GM12878 (cell line): ENCODE data around the gene SLX4IP. TPM values are rescaled to one million over a fixed set of nuclear protein-coding genes. Genes with fewer than 3 reads are reported as not detected.

Experiments
- ATAC-seq: fragments of 200-7000 bp; cut with Tn5 transposase; 3 replicates; pipeline ENCODE4 v1.9.1; 2020; ENCODE audit warnings: mild to moderate bottlenecking, moderate library complexity
- Bru-seq: library from RNA; stranded (reverse); fragments of 400-500 nt; gene quantifications from one replicate; lab custom pipeline; 2021; lab: Mats Ljungman, UMichigan
- BruChase-seq, 2 experiments: library from RNA; stranded (reverse); fragments of 400-500 nt; gene quantifications; one replicate each; lab custom pipeline; 2021; lab: Mats Ljungman, UMichigan
- BruUV-seq: library from RNA; stranded (reverse); fragments of 400-500 nt; replicated peaks from 2 replicates; lab custom pipeline; 2021; lab: Mats Ljungman, UMichigan
- CTCF ChIA-PET: fragments of 300-600 bp; sonication (Branson Sonifier 250); formaldehyde crosslinking; extraction: SDS; loops from one replicate; lab custom pipeline; 2021; ENCODE audit warnings: inconsistent platforms; lab: Yijun Ruan, JAX
- POLR2A ChIA-PET: fragments of 350-600 bp; formaldehyde crosslinking; extraction: SDS; loops from one replicate; lab custom pipeline; 2021; ENCODE audit warnings: inconsistent platforms; lab: Charles Lee
- RAD21 ChIA-PET: fragments of 300-600 bp; sonication (Branson Sonifier 250); formaldehyde crosslinking; loops from one replicate; lab custom pipeline; 2023; ENCODE audit warnings: antibody characterized with exemption; ENCODE audit not compliant: unreplicated experiment; lab: Charles Lee
- SMC1A ChIA-PET: fragments of 300-600 bp; sonication (Branson Sonifier 250); formaldehyde crosslinking; loops from one replicate; lab custom pipeline; 2023; ENCODE audit not compliant: unreplicated experiment, uncharacterized antibody; lab: Charles Lee
- DNase-seq: peaks from one replicate; pipeline ENCODE4 v3.0.0-alpha.2; 2011; ENCODE audit warnings: low read depth, low spot score
- FAIRE-seq: peaks from 3 replicates; lab custom pipeline; 2011; peaks lifted over from hg19 to GRCh38; lab: Jason Lieb, UNC
- H2AFZ ChIP-seq: 2 replicates; pipeline ENCODE4 v1.6.0; 2011; ENCODE audit warnings: low read depth, low read length, control low read depth; ENCODE audit not compliant: control insufficient read depth
- H3K27ac ChIP-seq: 2 replicates; pipeline ENCODE4 v1.5.1; 2011; ENCODE audit warnings: control low read depth; ENCODE audit not compliant: control insufficient read depth, insufficient read depth
- H3K27me3 ChIP-seq, 2 experiments: replicated peaks in 1 of 2; 2 replicates each; pipeline versions ENCODE4 v1.6.0 to v1.6.1; 2011; ENCODE audit warnings: low read length in 1 of 2; ENCODE audit not compliant: control insufficient read depth in 2 of 2, insufficient read depth in 2 of 2
- H3K36me3 ChIP-seq, 2 experiments: 2 replicates each; pipeline ENCODE4 v1.5.1; 2011; ENCODE audit warnings: low read length in 1 of 2; ENCODE audit not compliant: control insufficient read depth in 2 of 2, insufficient read depth in 2 of 2
- H3K4me1 ChIP-seq: 2 replicates; pipeline ENCODE4 v1.6.1; 2011; ENCODE audit warnings: mild to moderate bottlenecking, low read length, moderate library complexity, mixed read lengths; ENCODE audit not compliant: control insufficient read depth, insufficient read depth
- H3K4me2 ChIP-seq: 2 replicates; pipeline ENCODE4 v1.6.0; 2011; ENCODE audit warnings: control low read depth; ENCODE audit not compliant: control insufficient read depth, insufficient read depth
- H3K4me3 ChIP-seq: fragments of 200-600 bp; sonication (generic); 2 replicates; pipeline ENCODE4 v1.5.1; 2016
- H3K79me2 ChIP-seq: 2 replicates; pipeline ENCODE4 v1.6.0; 2011; ENCODE audit warnings: low read length; ENCODE audit not compliant: control insufficient read depth, insufficient read depth
- H3K9ac ChIP-seq: 2 replicates; pipeline ENCODE4 v1.8.0; 2011; ENCODE audit warnings: low read length, control low read depth, mixed read lengths; ENCODE audit not compliant: control insufficient read depth, insufficient read depth
- H3K9me3 ChIP-seq: replicated peaks from 3 replicates; pipeline ENCODE4 v1.5.1; 2011; ENCODE audit warnings: mild to moderate bottlenecking, low read length; ENCODE audit not compliant: control insufficient read depth, insufficient read depth
- H4K20me1 ChIP-seq: 2 replicates; pipeline ENCODE4 v1.6.0; 2011; ENCODE audit not compliant: control insufficient read depth, insufficient read depth
- E4F1 ChIP-seq: fragments of 450-650 bp; IDR thresholded peaks from 2 replicates; pipeline ENCODE4 v1.6.1; 2018; ENCODE audit warnings: borderline replicate concordance, mild to moderate bottlenecking; ENCODE audit not compliant: partially characterized antibody
- HDGF ChIP-seq: fragments of 450-650 bp; IDR thresholded peaks from 2 replicates; pipeline ENCODE4 v1.6.1; 2016; ENCODE audit warnings: antibody characterized with exemption
- IRF4 ChIP-seq: IDR thresholded peaks from 2 replicates; pipeline ENCODE4 v1.6.1; 2011; ENCODE audit warnings: low read depth, low read length
- POLR2A ChIP-seq: IDR thresholded peaks from 2 replicates; pipeline ENCODE4 v1.6.1; 2011; ENCODE audit warnings: low read depth, mild to moderate bottlenecking, low read length
- RCOR1 ChIP-seq: conservative IDR thresholded peaks from 2 replicates; pipeline ENCODE4 v1.6.1; 2012; ENCODE audit warnings: low read depth, low read length, improper control_type of control experiment
- RELA ChIP-seq: fragments of 450-650 bp; IDR thresholded peaks from 2 replicates; pipeline ENCODE4 v1.8.0; 2014; ENCODE audit warnings: borderline replicate concordance; ENCODE audit not compliant: partially characterized antibody
- YBX1 ChIP-seq: fragments of 450-650 bp; IDR thresholded peaks from 2 replicates; pipeline ENCODE4 v1.6.1; 2016; ENCODE audit warnings: antibody characterized with exemption
- WGBS: methylation state at CpG from one replicate; pipeline ENCODE4 v1.1.6; 2016; ENCODE audit warnings: low lambda C conversion rate; ENCODE audit not compliant: insufficient replicate concordance, insufficient coverage; ENCODE audit errors: missing lambda C conversion rate; 5-methylcytosine and 5-hydroxymethylcytosine counted together
- in situ Hi-C: fragments of 300-500 bp; cut with MboI; formaldehyde crosslinking; loops from 9 replicates; pipeline ENCODE4 v1.14.3; 2018; ENCODE audit warnings: mixed read lengths
- intact Hi-C: fragments of 100-400 bp; cut with micrococcal nuclease; formaldehyde crosslinking; loops from one replicate; pipeline ENCODE4 v1.14.2; 2022; ENCODE audit not compliant: unreplicated experiment
- long read RNA-seq, 2 experiments: library from polyadenylated mRNA; unstranded; transcript quantifications; one replicate each; pipeline ENCODE4 v2.0.0, GENCODE V29; 2019 to 2020
- polyA minus RNA-seq, 3 experiments: library from RNA; depleted of rRNA, polyadenylated mRNA; stranded (reverse); fragments of >200 nt; gene quantifications; 2 replicates each; pipeline ENCODE4 v1.2.3, GENCODE V29; 2011
- polyA plus RNA-seq, 11 experiments: library from polyadenylated mRNA; depleted of rRNA in 4 of 11; unstranded in 6 of 11; stranded (reverse) in 5 of 11; fragments of >200 nt; fragmentation: Nextera tagmentation in 4 of 11; fragmentation: Illumina TruSeq in 1 of 11; extraction: Ambion mirVana in 4 of 11; extraction: Trizol in 1 of 11; gene quantifications; 1 replicate in 1 of 11; 2 replicates in 10 of 11; pipeline versions ENCODE4 v1.2.1 to v1.2.3, GENCODE V29; 2011 to 2016; ENCODE audit warnings: inconsistent platforms in 2 of 11, missing spikeins in 2 of 11, low read depth in 1 of 11
- total RNA-seq, 4 experiments: library from RNA; depleted of rRNA in 3 of 4; stranded (reverse); fragments of >200 nt in 3 of 4; fragmentation: Illumina TruSeq in 1 of 4; extraction: Trizol in 1 of 4; gene quantifications; 2 replicates each; pipeline versions ENCODE4 v1.2.1 to v1.2.3, GENCODE V29; 2013 to 2021
- TF ChIP-seq, protein P1 (sequence below): IDR thresholded peaks from 2 replicates; pipeline ENCODE4 v1.6.1; 2012; ENCODE audit warnings: low read depth, low read length, improper control_type of control experiment
- TF ChIP-seq, protein P2 (sequence below): IDR thresholded peaks from 2 replicates; pipeline ENCODE4 v1.6.1; 2011; ENCODE audit warnings: low read depth, mild to moderate bottlenecking, low read length, moderate library complexity, borderline replicate concordance; ENCODE audit errors: extremely low read depth
- TF ChIP-seq, protein P3 (sequence below): fragments of 450-650 bp; conservative IDR thresholded peaks from 2 replicates; pipeline ENCODE4 v1.6.1; 2017; ENCODE audit warnings: mild to moderate bottlenecking, moderate library complexity

Gene SLX4IP
- 20.4 and 21.8 TPM in 2 replicates for total RNA-seq (2013; cell fraction: nucleolus; rRNA removed)
- total RNA-seq (2014; rRNA removed) (5.7 and 6.4 TPM in 2 replicates), total RNA-seq (2014; rRNA removed; fragmentation: Illumina TruSeq; extraction: Trizol) (6.9 and 7.1 TPM in 2 replicates), total RNA-seq (2021) (5.9 and 6.4 TPM in 2 replicates), polyA plus RNA-seq (2011; rRNA removed) (6.7 and 8.6 TPM in 2 replicates), polyA plus RNA-seq (2014; fragmentation: Illumina TruSeq; extraction: Trizol) (3.6 and 6.3 TPM in 2 replicates), polyA plus RNA-seq (2014; fragmentation: Nextera tagmentation; extraction: Ambion mirVana) (1 to 10 TPM; 3.0 to 8.0 TPM), polyA plus RNA-seq (2014; rRNA removed) (2.2 TPM in 2 replicates), polyA plus RNA-seq (2016; fragmentation: Nextera tagmentation; extraction: Ambion mirVana) (10 to 100 TPM; 10.1 to 11.0 TPM), polyA minus RNA-seq (2011; rRNA and poly(A)+ RNA removed) (19.2 and 19.5 TPM in 2 replicates), Bru-seq, nascent RNA (percentile 60 among the genes with signal in this experiment), BruChase-seq, experiment 1, labeled RNA remaining after a 6-hour chase (percentile 63 among the genes with signal in this experiment), BruChase-seq, experiment 2, labeled RNA remaining after a 2-hour chase (percentile 64 among the genes with signal in this experiment)
- 2.0 TPM for polyA plus RNA-seq (2011; ENCODE audit: low read depth)
- polyA plus RNA-seq (2011; cell fraction: cytosol; rRNA removed): 3.7 and 4.1 TPM in 2 replicates
- polyA plus RNA-seq (2011; cell fraction: nucleus; rRNA removed): 13.6 and 14.2 TPM in 2 replicates
- 3.3 and 3.9 TPM in 2 replicates for polyA plus RNA-seq (2012)
- polyA minus RNA-seq (2011; cell fraction: cytosol; rRNA and poly(A)+ RNA removed): 7.4 and 8.1 TPM in 2 replicates
- polyA minus RNA-seq (2011; cell fraction: nucleus; rRNA and poly(A)+ RNA removed): 10.5 and 13.4 TPM in 2 replicates
- long read RNA-seq, experiment 1, full-length matches to known transcripts: 3 of 26 reads
- long read RNA-seq, experiment 1, partial matches to known transcripts: 1 of 26 reads
- long read RNA-seq, experiment 1, other reads (novel, unspliced or antisense): 22 of 26 reads
- long read RNA-seq, experiment 2, full-length matches to known transcripts: 41 of 99 reads
- long read RNA-seq, experiment 2, partial matches to known transcripts: 3 of 99 reads
- long read RNA-seq, experiment 2, other reads (novel, unspliced or antisense): 55 of 99 reads

DNA sequence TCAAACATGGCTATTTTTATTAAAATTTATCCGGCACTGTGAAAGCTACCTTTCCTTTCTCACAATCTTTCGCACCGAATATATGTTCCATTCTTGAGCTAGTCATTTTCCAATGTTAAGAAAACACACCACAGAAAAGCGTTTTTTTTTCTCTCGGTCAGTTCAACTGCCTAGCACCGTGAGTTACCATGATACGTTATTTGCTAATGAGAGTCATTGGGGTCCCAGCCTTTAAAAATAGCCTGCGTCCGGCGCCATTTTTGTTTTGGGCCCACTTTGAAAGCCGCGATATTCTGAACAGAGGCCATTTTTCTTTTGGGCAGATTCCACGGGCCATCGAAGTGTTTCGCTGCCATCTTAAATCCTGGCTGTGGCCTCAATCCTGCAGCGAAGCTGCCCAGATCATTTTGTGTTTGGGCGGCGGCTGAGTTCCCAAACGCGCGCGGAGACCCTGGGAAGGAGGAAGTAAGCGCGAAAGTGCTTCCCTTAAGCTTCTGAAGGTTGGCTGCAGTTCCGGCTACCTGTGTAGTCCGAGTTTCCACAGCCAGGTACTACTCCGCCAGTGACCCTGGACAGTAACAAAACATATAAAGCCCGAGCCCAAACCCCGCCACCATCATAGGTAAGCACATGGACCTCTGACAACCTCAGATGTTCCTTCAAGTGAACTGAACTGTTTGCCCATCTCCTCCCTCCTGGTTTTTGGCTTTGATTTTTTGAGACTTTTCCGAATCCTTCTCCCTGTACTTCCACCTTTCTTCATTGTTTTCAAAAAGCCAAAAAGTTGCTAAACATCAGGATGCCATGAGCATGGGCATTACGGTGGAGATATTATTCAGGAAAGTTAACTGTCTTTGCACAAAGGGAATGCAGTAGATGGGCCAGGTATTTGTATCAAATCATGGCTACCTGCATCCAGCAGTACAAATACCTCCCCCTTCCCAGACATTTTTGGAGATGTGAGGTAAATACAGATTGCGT lies at the start of gene SLX4IP:
Gene SLX4IP, plus strand, starts transcription at position 474 of the 981 bp plus-strand sequence. CDS start 22,900 bp downstream, outside the sequence.
- FAIRE-seq: peak; percentile 79
- Histone ChIP-seq H3K27ac (peak within 1 kb of the TSS; percentile 87), H2AFZ (peak within 1 kb of the TSS; percentile 62), H3K79me2 (peaks cover 31% of the 10 kb centered on the region), H3K27me3 (no peaks in the 10 kb centered on the region), H3K9ac (peak within 1 kb of the TSS; percentile 91), H3K9me3 (no peaks in the 10 kb centered on the region), H3K4me3 (peak within 1 kb of the TSS; percentile 97), H3K4me2 (peak within 1 kb of the TSS; percentile 93), H3K4me1 (peaks cover 15% of the 10 kb centered on the region; the same call in 1 of the 2 replicates), H3K36me3 (no peaks in the 10 kb centered on the region), H4K20me1 (no peaks in the 10 kb centered on the region)
- ChIA-PET CTCF (interaction anchor here (0.9 to 6.4 kb wide), 14 partner anchors 8 to 236 kb away, joined by 3 to 52 read pairs (median 4); no protein-coding TSS in a partner anchor), SMC1A (interaction anchor here (0.7 to 6.8 kb wide), 26 partner anchors 8 to 1920 kb away, joined by 3 to 72 read pairs (median 3); no protein-coding TSS in a partner anchor), RAD21 (interaction anchor here (0.8 to 5.0 kb wide), 15 partner anchors 9 to 1020 kb away, joined by 3 to 47 read pairs (median 5); no protein-coding TSS in a partner anchor), POLR2A (interaction anchor here (1.0 to 6.6 kb wide), 11 partner anchors 8 to 236 kb away, joined by 3 to 53 read pairs (median 7); no protein-coding TSS in a partner anchor)
- DNase-seq: peak; percentile 88
- intact Hi-C loops (loop anchor here (1.0 to 10.0 kb wide), 6 partner anchors 41 to 1100 kb away; no protein-coding TSS in a partner anchor), in situ Hi-C loops (no loop called here)
- ATAC-seq: peak; percentile 75
- under 1% methylated on average over 32 of the region's 32 CpGs for WGBS
- TSS peak; percentile 80 for BruUV-seq
- TF ChIP-seq RELA (peak; percentile 67), POLR2A (peak; percentile 81), YBX1 (no peak), E4F1 (peak; percentile 61), RCOR1 (peak; percentile 99), HDGF (no peak), IRF4 (0 out of 2 replicates have a peak, but pooled peaks have one; percentile 13)
- TF ChIP-seq, protein P1, sequence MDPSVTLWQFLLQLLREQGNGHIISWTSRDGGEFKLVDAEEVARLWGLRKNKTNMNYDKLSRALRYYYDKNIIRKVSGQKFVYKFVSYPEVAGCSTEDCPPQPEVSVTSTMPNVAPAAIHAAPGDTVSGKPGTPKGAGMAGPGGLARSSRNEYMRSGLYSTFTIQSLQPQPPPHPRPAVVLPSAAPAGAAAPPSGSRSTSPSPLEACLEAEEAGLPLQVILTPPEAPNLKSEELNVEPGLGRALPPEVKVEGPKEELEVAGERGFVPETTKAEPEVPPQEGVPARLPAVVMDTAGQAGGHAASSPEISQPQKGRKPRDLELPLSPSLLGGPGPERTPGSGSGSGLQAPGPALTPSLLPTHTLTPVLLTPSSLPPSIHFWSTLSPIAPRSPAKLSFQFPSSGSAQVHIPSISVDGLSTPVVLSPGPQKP: peak; percentile 63
- TF ChIP-seq, protein P2, sequence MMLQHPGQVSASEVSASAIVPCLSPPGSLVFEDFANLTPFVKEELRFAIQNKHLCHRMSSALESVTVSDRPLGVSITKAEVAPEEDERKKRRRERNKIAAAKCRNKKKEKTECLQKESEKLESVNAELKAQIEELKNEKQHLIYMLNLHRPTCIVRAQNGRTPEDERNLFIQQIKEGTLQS: no peak
- TF ChIP-seq, protein P3, sequence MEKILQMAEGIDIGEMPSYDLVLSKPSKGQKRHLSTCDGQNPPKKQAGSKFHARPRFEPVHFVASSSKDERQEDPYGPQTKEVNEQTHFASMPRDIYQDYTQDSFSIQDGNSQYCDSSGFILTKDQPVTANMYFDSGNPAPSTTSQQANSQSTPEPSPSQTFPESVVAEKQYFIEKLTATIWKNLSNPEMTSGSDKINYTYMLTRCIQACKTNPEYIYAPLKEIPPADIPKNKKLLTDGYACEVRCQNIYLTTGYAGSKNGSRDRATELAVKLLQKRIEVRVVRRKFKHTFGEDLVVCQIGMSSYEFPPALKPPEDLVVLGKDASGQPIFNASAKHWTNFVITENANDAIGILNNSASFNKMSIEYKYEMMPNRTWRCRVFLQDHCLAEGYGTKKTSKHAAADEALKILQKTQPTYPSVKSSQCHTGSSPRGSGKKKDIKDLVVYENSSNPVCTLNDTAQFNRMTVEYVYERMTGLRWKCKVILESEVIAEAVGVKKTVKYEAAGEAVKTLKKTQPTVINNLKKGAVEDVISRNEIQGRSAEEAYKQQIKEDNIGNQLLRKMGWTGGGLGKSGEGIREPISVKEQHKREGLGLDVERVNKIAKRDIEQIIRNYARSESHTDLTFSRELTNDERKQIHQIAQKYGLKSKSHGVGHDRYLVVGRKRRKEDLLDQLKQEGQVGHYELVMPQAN: no peak
